HEK293T (cell line): Measurements from ENCODE around the gene KCNJ11.

ENCODE experiments used
- BHLHE40 ChIP-seq: fragments of 450-650 bp; IDR thresholded peaks from 2 replicates; pipeline ENCODE4 v1.6.1; 2016; ENCODE audit warnings: mild to moderate bottlenecking, moderate library complexity, borderline replicate concordance
- FOXK2 ChIP-seq: fragments of 450-650 bp; IDR thresholded peaks from 2 replicates; pipeline ENCODE4 v1.6.1; 2016; ENCODE audit warnings: mild to moderate bottlenecking
- L3MBTL2 ChIP-seq: fragments of 450-650 bp; conservative IDR thresholded peaks from 2 replicates; pipeline ENCODE4 v1.6.1; 2016; ENCODE audit warnings: mild to moderate bottlenecking
- LEF1 ChIP-seq: fragments of 450-650 bp; IDR thresholded peaks from 2 replicates; pipeline ENCODE4 v1.6.1; 2017; ENCODE audit warnings: mild to moderate bottlenecking, borderline replicate concordance

DNA sequence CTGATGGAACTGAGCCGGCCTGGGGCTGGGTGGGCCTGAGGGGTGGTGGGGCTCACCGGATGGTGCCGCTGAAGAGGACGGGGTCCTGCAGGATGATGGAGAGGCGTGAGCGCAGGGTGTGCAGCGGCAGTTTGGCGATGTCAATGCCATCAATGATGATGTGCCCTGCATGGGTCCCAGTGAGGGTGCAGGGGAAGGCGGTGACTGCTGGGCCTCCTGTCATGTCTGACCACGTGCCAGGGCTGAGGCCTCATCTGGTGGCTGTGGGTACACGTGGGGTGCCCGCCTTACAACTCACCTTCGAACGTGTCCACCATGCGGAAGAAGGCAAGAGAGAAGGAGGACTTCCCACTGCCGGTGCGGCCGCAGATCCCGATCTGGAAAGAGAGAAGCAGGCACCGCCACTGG lies 7.1 kb upstream of the KCNJ11 start:
- no peak for TF ChIP-seq FOXK2
- TF ChIP-seq L3MBTL2 = no peak
- no peak for TF ChIP-seq LEF1
- no peak for TF ChIP-seq BHLHE40
